Uterus (tissue), 4 donors: ENCODE results near the gene ITIH5. TPM values are rescaled to one million over a fixed set of nuclear protein-coding genes. Genes with fewer than 3 reads are reported as not detected.
"Not testable (repeated sequence)": the region's sequence is repeated elsewhere in the genome, so short reads cannot be mapped to it uniquely, and the experiment has no call there.

Experiments used
- DNase-seq, 2 donors: peaks; one replicate each; pipeline ENCODE4 v3.0.0-alpha.2; 2019 to 2020
- H3K27ac ChIP-seq, 2 donors: fragments of 200-600 bp; sonication (generic); 1 replicate in 1 of 2; 2 replicates in 1 of 2; pipeline ENCODE4 v1.5.1; 2016 to 2018
- H3K27me3 ChIP-seq, 2 donors: fragments of 200-600 bp; sonication (generic); one replicate each; pipeline ENCODE4 v1.5.1; 2018 to 2019; ENCODE audit warnings: control low read depth in 1 of 2
- H3K36me3 ChIP-seq, 2 donors: fragments of 200-600 bp; sonication (generic); one replicate each; pipeline ENCODE4 v1.5.1; 2019; ENCODE audit warnings: control low read depth in 1 of 2
- H3K4me1 ChIP-seq, 2 donors: fragments of 200-600 bp; sonication (generic); one replicate each; pipeline ENCODE4 v1.5.1; 2018 to 2019; ENCODE audit warnings: control low read depth in 1 of 2
- H3K4me3 ChIP-seq, 2 donors: fragments of 200-600 bp; sonication (generic); 1 replicate in 1 of 2; 2 replicates in 1 of 2; pipeline ENCODE4 v1.5.1; 2018 to 2019; ENCODE audit warnings: mild to moderate bottlenecking in 1 of 2
- H3K9me3 ChIP-seq, 2 donors: fragments of 200-600 bp; sonication (generic); one replicate each; pipeline ENCODE4 v1.5.1; 2019; ENCODE audit warnings: control low read depth in 1 of 2
- CTCF ChIP-seq, 4 experiments: fragments of 200-600 bp in 2 of 4; fragments of 450-650 bp in 2 of 4; sonication (generic) in 2 of 4; IDR thresholded peaks; one replicate each; pipeline ENCODE4 v1.5.1; 2016 to 2019; ENCODE audit warnings: antibody characterized with exemption in 4 of 4, mild to moderate bottlenecking in 2 of 4, moderate library complexity in 1 of 4
- POLR2A ChIP-seq, 2 donors: fragments of 450-650 bp; IDR thresholded peaks; one replicate each; pipeline ENCODE4 v1.6.1; 2016; ENCODE audit warnings: antibody characterized with exemption in 2 of 2, mild to moderate bottlenecking in 1 of 2, moderate library complexity in 1 of 2
- intact Hi-C: fragments of 100-400 bp; cut with DNase I; formaldehyde crosslinking; loops from one replicate; pipeline ENCODE4 v1.15.1; 2023; ENCODE audit warnings: low total_unique reads
- total RNA-seq, 4 donors: library from RNA; depleted of rRNA in 3 of 4; stranded (reverse); fragments of >200 nt in 3 of 4; gene quantifications; one replicate each; pipeline versions ENCODE4 v1.1.0 to v1.2.4, GENCODE V29; 2014 to 2023
- donor health status: DM: yes; HTN: yes; CAD: no.

ITIH5 gene
- total RNA-seq, 4 donors from 2014 or later = 8.4 to 32.9 (median 16.9) TPM

- H3K27ac ChIP-seq = no peak overlapping the region
- DNase-seq = no peak
These were observed 30.7 kb upstream of the ITIH5 start for GRCh38 chr10:7697426-7697825.

GRCh38 chr10:7696545-7696944 lies 29.8 kb upstream of the ITIH5 start:
- Histone ChIP-seq H3K36me3 (no peaks in the 10 kb centered on the region), H3K27me3 (no peaks in the 10 kb centered on the region), H3K27ac (no peak overlapping the region), H3K9me3 (no peaks in the 10 kb centered on the region), H3K4me1 (no peaks in the 10 kb centered on the region), H3K4me3 (no peak overlapping the region)
- TF ChIP-seq CTCF (IDR thresholded peaks at IDR 0.05) (no peak), POLR2A (IDR thresholded peaks at IDR 0.05) (no peak)
- intact Hi-C loops = no loop called here
- no peak for DNase-seq

More at GRCh38 chr10:7697426-7697825, 30.7 kb upstream of the ITIH5 start:
- intact Hi-C loops = no loop called here
- no peak for TF ChIP-seq CTCF (IDR thresholded peaks at IDR 0.05)
- TF ChIP-seq POLR2A (IDR thresholded peaks at IDR 0.05) = no peak
- Histone ChIP-seq H3K4me3 (no peak overlapping the region), H3K27me3 (no peaks in the 10 kb centered on the region), H3K4me1 (no peaks in the 10 kb centered on the region), H3K9me3 (no peaks in the 10 kb centered on the region), H3K36me3 (no peaks in the 10 kb centered on the region)

GRCh38 chr10:7693194-7693593 lies 26.4 kb upstream of the ITIH5 start:
- intact Hi-C loops, H3K36me3 ChIP-seq, H3K9me3 ChIP-seq, H3K4me3 ChIP-seq, H3K27me3 ChIP-seq, H3K4me1 ChIP-seq, H3K27ac ChIP-seq, DNase-seq: not testable (repeated sequence)

GRCh38 chr10:7692368-7692767 lies 25.6 kb upstream of the ITIH5 start:
- H3K27me3 ChIP-seq, H3K4me3 ChIP-seq, H3K4me1 ChIP-seq, DNase-seq, H3K27ac ChIP-seq, H3K9me3 ChIP-seq, H3K36me3 ChIP-seq, intact Hi-C loops: not testable (repeated sequence)

- H3K4me1 ChIP-seq, DNase-seq, intact Hi-C loops, H3K27ac ChIP-seq, H3K4me3 ChIP-seq, H3K9me3 ChIP-seq, H3K27me3 ChIP-seq, H3K36me3 ChIP-seq: not testable (repeated sequence)
These were observed 24.3 kb upstream of the ITIH5 start for GRCh38 chr10:7690885-7691597.

- Histone ChIP-seq H3K36me3 (no peaks in the 10 kb centered on the region), H3K27me3 (no peaks in the 10 kb centered on the region), H3K4me3 (no peak overlapping the region), H3K4me1 (no peaks in the 10 kb centered on the region), H3K27ac (no peak overlapping the region), H3K9me3 (no peaks in the 10 kb centered on the region)
- intact Hi-C loops = loop anchor here (5.0 kb wide), 1 partner anchor 162 kb away; no protein-coding TSS in a partner anchor
- DNase-seq = no peak
- TF ChIP-seq POLR2A (IDR thresholded peaks at IDR 0.05) = no peak
- no peak for TF ChIP-seq CTCF (IDR thresholded peaks at IDR 0.05)
These were observed 22.8 kb upstream of the ITIH5 start for GRCh38 chr10:7689591-7689990.
